ENCODE measurements around the gene FH. TPM values are rescaled to one million over a fixed set of nuclear protein-coding genes. Genes with fewer than 3 reads are reported as not detected.
A peak's percentile ranks its signal among the peaks of the same experiment; 100 is the strongest.

FH gene
- polyA plus RNA-seq, 1 donor (not counting 4 experiments of a cell fraction or from before 2014, with no cell fraction given): 101 TPM

DNA sequence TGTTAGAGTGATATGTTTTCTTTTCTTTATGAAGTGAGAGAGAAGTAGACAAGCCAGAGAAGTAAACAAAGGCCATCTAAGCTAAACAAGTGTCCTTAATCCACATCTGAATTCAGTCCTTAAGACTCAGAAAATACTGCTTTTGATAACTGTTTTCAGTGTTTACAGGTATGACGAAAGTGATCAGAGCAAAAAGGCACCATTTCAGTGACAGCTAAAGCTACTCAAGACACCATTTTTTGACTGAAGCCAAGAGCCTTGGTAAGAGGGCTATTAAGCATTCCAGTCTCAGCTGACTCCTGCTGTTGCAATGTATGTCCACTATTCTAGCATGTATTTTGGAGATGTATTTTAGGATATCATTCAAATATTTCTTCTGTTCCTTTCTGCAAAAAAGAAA is 16.7 kb upstream of the FH start:
- no peak for FAIRE-seq
- no peak overlapping the region for H3K9ac ChIP-seq (ENCODE audit: control insufficient read depth, extremely low read depth, insufficient read depth, low read length)
- DNase-seq (ENCODE audit: low read depth, low spot score): no peak
- no peaks in the 10 kb centered on the region for H3K9me3 ChIP-seq (ENCODE audit: control insufficient read depth, low read depth, low read length)
- no peak overlapping the region for H2AFZ ChIP-seq (ENCODE audit: control insufficient read depth, low read length)
- H3K27ac ChIP-seq (ENCODE audit: control insufficient read depth, insufficient read depth, low read length): no peak overlapping the region
- no peaks in the 10 kb centered on the region for H3K36me3 ChIP-seq (ENCODE audit: control insufficient read depth in 2 of 2, extremely low read depth in 1 of 2, insufficient read depth in 2 of 2, low read length in 2 of 2)
- H3K4me1 ChIP-seq (ENCODE audit: control insufficient read depth, extremely low read depth, insufficient read depth, low read length): peaks cover 9% of the 10 kb centered on the region
- dilution Hi-C loops (cut with MboI; ENCODE audit: extremely low pct_ligation_motif_present, low sequenced_read_pairs): no loop called here
- H3K9me1 ChIP-seq (ENCODE audit: control insufficient read depth, extremely low read depth, insufficient read depth, low read length): no peaks in the 10 kb centered on the region
- no peak overlapping the region for H3K4me2 ChIP-seq (ENCODE audit: control insufficient read depth, extremely low read depth, insufficient read depth, low read depth, low read length)
- H3K79me2 ChIP-seq (ENCODE audit: control insufficient read depth, insufficient read depth, low read length): no peaks in the 10 kb centered on the region
- no peak overlapping the region for H3K4me3 ChIP-seq (ENCODE audit: control insufficient read depth in 2 of 3, extremely low read depth in 1 of 3, insufficient read depth in 2 of 3, low read depth in 1 of 3, low read length in 3 of 3)
- H3K27me3 ChIP-seq (ENCODE audit: control insufficient read depth, extremely low read depth, insufficient read depth, low read length): no peaks in the 10 kb centered on the region
- no peak for TF ChIP-seq CTCF (optimal IDR thresholded peaks at IDR 0.05 in 1 of 3, IDR thresholded peaks at IDR 0.05 in 1 of 3, conservative IDR thresholded peaks at IDR 0.05 in 1 of 3; ENCODE audit: extremely low read depth in 1 of 3, insufficient read depth in 2 of 3, low read length in 3 of 3)
- TF ChIP-seq EZH2 (IDR thresholded peaks at IDR 0.05; ENCODE audit: low read length): no peak
- no peaks in the 10 kb centered on the region for H4K20me1 ChIP-seq (ENCODE audit: control insufficient read depth, extremely low read depth, insufficient read depth, low read length)

- FAIRE-seq (peak; percentile 59), DNase-seq (ENCODE audit: low read depth, low spot score) (no peak)
- dilution Hi-C loops (cut with MboI; ENCODE audit: extremely low pct_ligation_motif_present, low sequenced_read_pairs): no loop called here
- Histone ChIP-seq H3K27ac (ENCODE audit: control insufficient read depth, insufficient read depth, low read length) (no peak overlapping the region), H3K27me3 (ENCODE audit: control insufficient read depth, extremely low read depth, insufficient read depth, low read length) (no peaks in the 10 kb centered on the region), H3K4me2 (ENCODE audit: control insufficient read depth, extremely low read depth, insufficient read depth, low read depth, low read length) (no peak overlapping the region), H3K9me3 (ENCODE audit: control insufficient read depth, low read depth, low read length) (no peaks in the 10 kb centered on the region), H2AFZ (ENCODE audit: control insufficient read depth, low read length) (peak overlapping the region; percentile 37), H3K79me2 (ENCODE audit: control insufficient read depth, insufficient read depth, low read length) (no peaks in the 10 kb centered on the region), H3K9ac (ENCODE audit: control insufficient read depth, extremely low read depth, insufficient read depth, low read length) (no peak overlapping the region), H3K36me3 (ENCODE audit: control insufficient read depth in 2 of 2, extremely low read depth in 1 of 2, insufficient read depth in 2 of 2, low read length in 2 of 2) (no peaks in the 10 kb centered on the region), H4K20me1 (ENCODE audit: control insufficient read depth, extremely low read depth, insufficient read depth, low read length) (no peaks in the 10 kb centered on the region), H3K4me1 (ENCODE audit: control insufficient read depth, extremely low read depth, insufficient read depth, low read length) (peaks cover 9% of the 10 kb centered on the region), H3K4me3 (ENCODE audit: control insufficient read depth in 2 of 3, extremely low read depth in 1 of 3, insufficient read depth in 2 of 3, low read depth in 1 of 3, low read length in 3 of 3) (no peak overlapping the region), H3K9me1 (ENCODE audit: control insufficient read depth, extremely low read depth, insufficient read depth, low read length) (no peaks in the 10 kb centered on the region)
- TF ChIP-seq EZH2 (IDR thresholded peaks at IDR 0.05; ENCODE audit: low read length) (no peak), CTCF (optimal IDR thresholded peaks at IDR 0.05 in 1 of 3, IDR thresholded peaks at IDR 0.05 in 1 of 3, conservative IDR thresholded peaks at IDR 0.05 in 1 of 3; ENCODE audit: extremely low read depth in 1 of 3, insufficient read depth in 2 of 3, low read length in 3 of 3) (no peak)
Measured at GRCh38 chr1:241533326-241534115, 14.0 kb upstream of the FH start.

All from keratinocyte (primary cell).